T-helper 2 cell (primary cell): ENCODE measurements around the gene LSM14B.
"Not testable (repeated sequence)": the region's sequence is repeated elsewhere in the genome, so short reads cannot be mapped to it uniquely, and the experiment has no call there.

Experiments used
- DNase-seq, 5 experiments: peaks; one replicate each; pipeline versions ENCODE4 v3.0.0 to v3.0.0-alpha.2; 2012 to 2022

The LSM14B gene

GRCh38 chr20:62147528-62147927 lies 25.3 kb downstream of the LSM14B start:
- no peak for DNase-seq

- not testable (repeated sequence) for DNase-seq
These were observed 26.1 kb downstream of the LSM14B start for GRCh38 chr20:62148383-62148782.

GRCh38 chr20:62148908-62149314 lies 26.6 kb downstream of the LSM14B start:
- no peak for DNase-seq

GRCh38 chr20:62149532-62150309 lies 27.4 kb downstream of the LSM14B start:
- no peak for DNase-seq

- no peak for DNase-seq
These were observed 28.0 kb downstream of the LSM14B start for GRCh38 chr20:62150310-62150575.

- no peak for DNase-seq
These were observed 28.9 kb downstream of the LSM14B start for GRCh38 chr20:62151225-62151624.

GRCh38 chr20:62151835-62152364 lies 29.6 kb downstream of the LSM14B start:
- no peak for DNase-seq

- DNase-seq: no peak
These were observed 33.4 kb downstream of the LSM14B start for GRCh38 chr20:62155428-62156253.

- no peak for DNase-seq
These were observed 33.9 kb downstream of the LSM14B start for GRCh38 chr20:62156254-62156556.

GRCh38 chr20:62156592-62157386 lies 34.5 kb downstream of the LSM14B start:
- DNase-seq: peak; percentile 45 to 68 (median 61)

GRCh38 chr20:62157387-62158087 lies 35.3 kb downstream of the LSM14B start:
- DNase-seq: no peak

- DNase-seq: no peak
These were observed 35.8 kb downstream of the LSM14B start for GRCh38 chr20:62158088-62158400.

GRCh38 chr20:62158541-62158940 lies 36.3 kb downstream of the LSM14B start:
- DNase-seq: no peak

- no peak for DNase-seq
These were observed 36.8 kb downstream of the LSM14B start for GRCh38 chr20:62159052-62159451.

GRCh38 chr20:62159839-62160238 lies 37.6 kb downstream of the LSM14B start:
- peak in 2 of 5 experiments; percentile 47 to 62 for DNase-seq

- DNase-seq: no peak
These were observed 38.0 kb downstream of the LSM14B start for GRCh38 chr20:62160253-62160652.

- no peak for DNase-seq
These were observed 38.6 kb downstream of the LSM14B start for GRCh38 chr20:62160876-62161275.

GRCh38 chr20:62161347-62161746 lies 39.1 kb downstream of the LSM14B start:
- no peak for DNase-seq

GRCh38 chr20:62162765-62163484 lies 40.6 kb downstream of the LSM14B start:
- no peak for DNase-seq

- no peak for DNase-seq
These were observed 41.2 kb downstream of the LSM14B start for GRCh38 chr20:62163485-62163865.

GRCh38 chr20:62163986-62164762 lies 41.9 kb downstream of the LSM14B start:
- DNase-seq: no peak
